HG02981 (cell line): ENCODE measurements around the gene CAD.
A peak's percentile ranks its signal among the peaks of the same experiment; 100 is the strongest.
"Not testable (repeated sequence)": the region's sequence is repeated elsewhere in the genome, so short reads cannot be mapped to it uniquely, and the experiment has no call there.

Source experiments
- ATAC-seq: cut with Tn5 transposase; IDR thresholded peaks from one replicate; pipeline ENCODE4 v1.9.1; 2021; ENCODE audit warnings: mild to moderate bottlenecking, moderate library complexity; ENCODE audit not compliant: unreplicated experiment

Gene CAD

DNA sequence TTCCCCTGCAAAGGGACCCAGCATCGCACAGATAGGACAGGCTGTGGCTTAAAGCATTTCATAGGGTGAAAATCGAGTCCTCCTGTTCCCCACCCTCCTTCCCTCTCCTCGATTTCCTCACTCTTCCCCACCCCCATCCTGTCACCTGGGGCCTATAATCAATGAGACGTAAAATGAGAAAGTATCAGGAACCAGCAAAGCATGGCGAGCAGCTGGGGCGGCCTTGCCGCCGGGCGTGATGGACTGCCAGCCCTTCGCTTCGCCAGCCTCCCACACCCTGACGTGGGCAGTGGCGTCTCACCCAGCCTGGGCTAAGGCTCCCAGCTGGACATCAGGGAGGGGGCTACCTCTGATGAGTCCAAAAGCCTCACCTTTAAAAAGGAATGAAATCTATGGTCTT lies 34.6 kb downstream of the CAD start:
- no peak for ATAC-seq

- no peak for ATAC-seq
Measured at GRCh38 chr2:27255187-27255586, 38.0 kb downstream of the CAD start.

GRCh38 chr2:27255660-27256059 lies 38.5 kb downstream of the CAD start:
- no peak for ATAC-seq

DNA sequence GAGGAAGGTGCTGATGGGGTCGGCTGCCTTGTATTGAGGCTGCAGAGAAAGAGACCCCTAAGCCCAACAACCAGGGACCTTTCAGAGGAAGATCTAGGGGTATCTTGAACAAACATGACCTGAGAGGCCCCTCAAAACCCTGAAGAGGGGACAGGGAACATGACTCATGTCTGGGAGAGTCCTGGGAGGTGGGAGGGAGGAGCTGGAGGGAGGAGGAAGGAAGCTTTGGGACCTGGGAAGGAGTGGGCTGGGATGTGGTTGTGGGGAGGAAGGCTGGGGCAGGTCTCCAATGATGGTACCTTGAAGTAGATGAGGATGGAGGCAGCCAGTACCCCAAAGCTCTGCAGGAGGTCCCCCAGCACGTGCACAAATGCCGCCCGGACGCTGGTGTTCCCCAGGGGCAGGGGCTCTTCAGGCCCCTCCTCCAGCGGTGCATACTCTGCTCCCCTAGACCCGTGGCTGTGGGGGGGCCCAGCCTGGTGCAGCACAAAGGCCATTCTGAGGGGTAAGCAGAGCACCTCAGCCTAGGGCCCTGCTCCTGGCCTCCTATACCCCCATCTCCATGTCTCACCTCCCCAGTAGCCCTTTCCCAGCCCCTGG lies 39.8 kb downstream of the CAD start:
- no peak for ATAC-seq

GRCh38 chr2:27258051-27258450 lies 40.9 kb downstream of the CAD start:
- no peak for ATAC-seq

- no peak for ATAC-seq
Measured at GRCh38 chr2:27261241-27261925, 44.2 kb downstream of the CAD start.

DNA sequence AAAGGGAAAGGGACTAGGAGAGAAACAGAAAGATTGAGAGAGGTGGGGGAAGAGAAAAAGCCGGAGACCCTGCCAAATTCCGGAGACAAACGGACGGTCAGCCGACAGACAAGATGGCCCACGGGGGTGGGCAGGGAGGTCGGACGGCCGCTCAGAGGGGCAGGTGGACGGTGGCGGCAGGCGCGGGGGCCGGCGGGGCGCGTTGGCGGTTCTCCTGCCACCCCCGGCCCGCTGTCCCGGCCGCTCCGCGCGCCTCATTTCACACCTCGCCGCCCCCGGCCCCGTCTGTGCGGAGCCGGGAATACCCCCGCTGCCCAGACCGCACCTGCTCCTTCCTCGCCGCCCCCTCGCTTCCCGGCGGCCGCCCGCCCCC lies 44.7 kb downstream of the CAD start:
- no peak for ATAC-seq

- no peak for ATAC-seq
Measured at GRCh38 chr2:27262379-27263286, 45.5 kb downstream of the CAD start, which contains the start of gene SLC30A3. Gene SLC30A3 (minus strand): TSS chr2:27263047. CDS start chr2:27262906, 141 bp downstream.

- ATAC-seq, result no peak
Measured at GRCh38 chr2:27263287-27264252, 46.4 kb downstream of the CAD start.

DNA sequence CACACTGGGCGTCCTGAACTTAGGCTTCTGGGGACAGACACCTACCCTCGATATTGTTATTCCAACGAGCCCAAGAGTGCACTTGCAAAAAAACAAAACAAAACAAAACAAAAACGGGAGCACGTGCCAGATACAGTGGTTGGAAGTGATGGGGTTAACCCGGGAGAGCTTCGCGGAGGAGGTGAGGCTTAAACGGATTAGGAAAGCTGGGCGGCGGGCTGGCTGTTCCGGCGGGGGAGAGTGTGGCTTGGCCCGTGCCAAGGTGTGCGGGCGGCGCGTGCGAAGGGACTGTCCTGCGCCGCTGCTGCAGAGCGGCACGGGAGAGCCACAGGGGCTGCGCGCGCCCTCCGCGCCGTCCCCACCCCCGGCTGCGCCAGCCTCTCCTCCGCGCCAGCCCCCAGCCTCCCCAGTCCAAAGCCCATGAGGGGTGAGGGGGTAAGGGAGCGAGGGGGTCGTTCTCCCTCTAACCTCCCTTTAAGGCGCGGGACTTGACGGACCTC lies 47.1 kb downstream of the CAD start:
- ATAC-seq, result no peak

- ATAC-seq, result peak; percentile 40
Measured at GRCh38 chr2:27264753-27265535, 47.8 kb downstream of the CAD start.

DNA sequence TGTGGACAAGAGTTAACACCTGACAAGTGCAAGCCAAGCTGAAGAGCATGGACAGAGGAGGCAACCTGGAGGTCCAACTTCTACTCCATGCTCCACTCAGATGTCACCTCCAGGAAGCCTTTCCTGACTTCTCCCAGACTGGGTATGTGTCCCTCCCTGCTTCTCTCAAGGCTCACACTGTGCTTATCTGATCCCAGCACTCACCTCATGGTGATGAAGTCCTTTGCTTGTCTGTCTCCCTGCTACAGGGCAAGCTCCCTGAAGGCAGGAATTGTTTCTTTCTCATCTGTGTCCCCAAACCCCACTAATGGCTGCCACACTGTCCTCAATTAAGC lies 48.3 kb downstream of the CAD start:
- ATAC-seq, result no peak

DNA sequence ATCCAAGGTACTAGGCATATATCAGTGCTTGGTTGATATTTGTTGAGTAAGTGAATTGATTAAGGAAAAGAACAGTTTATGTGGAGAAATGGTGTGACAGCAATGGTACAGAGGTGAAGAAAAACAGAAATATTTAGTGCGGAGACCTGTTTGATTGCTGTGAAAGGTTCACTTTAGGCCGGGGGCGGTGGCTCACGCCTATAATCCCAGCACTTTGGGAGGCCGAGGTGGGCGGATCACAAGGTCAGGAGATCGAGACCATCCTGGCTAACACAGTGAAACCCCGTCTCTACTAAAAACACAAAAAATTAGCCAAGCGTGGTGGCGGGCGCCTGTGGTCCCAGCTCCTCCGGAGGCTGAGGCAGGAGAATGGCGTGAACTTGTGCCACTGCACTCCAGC lies 51.1 kb downstream of the CAD start:
- ATAC-seq, result not testable (repeated sequence)

DNA sequence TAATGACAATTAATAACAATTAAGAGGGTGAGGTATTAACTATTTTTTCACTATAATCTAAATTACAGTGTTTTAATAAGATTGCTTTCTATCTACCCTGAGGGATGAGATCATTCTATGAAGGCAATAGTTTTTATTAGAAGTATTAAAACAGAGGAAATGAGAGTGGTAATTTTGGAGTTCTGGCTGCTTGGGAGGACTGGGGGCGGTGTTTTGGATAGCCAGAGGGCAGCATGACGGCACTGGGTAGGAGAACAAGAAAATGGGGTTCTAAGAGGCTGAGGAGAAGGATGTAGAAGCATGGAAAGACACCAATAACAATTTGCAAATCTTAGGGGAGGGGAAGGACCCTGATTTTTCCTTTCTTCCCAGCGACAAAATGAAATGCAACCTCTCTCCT lies 53.0 kb downstream of the CAD start:
- no peak for ATAC-seq

GRCh38 chr2:27270670-27271069 lies 53.5 kb downstream of the CAD start:
- no peak for ATAC-seq

GRCh38 chr2:27271631-27272340 lies 54.6 kb downstream of the CAD start:
- no peak for ATAC-seq

DNA sequence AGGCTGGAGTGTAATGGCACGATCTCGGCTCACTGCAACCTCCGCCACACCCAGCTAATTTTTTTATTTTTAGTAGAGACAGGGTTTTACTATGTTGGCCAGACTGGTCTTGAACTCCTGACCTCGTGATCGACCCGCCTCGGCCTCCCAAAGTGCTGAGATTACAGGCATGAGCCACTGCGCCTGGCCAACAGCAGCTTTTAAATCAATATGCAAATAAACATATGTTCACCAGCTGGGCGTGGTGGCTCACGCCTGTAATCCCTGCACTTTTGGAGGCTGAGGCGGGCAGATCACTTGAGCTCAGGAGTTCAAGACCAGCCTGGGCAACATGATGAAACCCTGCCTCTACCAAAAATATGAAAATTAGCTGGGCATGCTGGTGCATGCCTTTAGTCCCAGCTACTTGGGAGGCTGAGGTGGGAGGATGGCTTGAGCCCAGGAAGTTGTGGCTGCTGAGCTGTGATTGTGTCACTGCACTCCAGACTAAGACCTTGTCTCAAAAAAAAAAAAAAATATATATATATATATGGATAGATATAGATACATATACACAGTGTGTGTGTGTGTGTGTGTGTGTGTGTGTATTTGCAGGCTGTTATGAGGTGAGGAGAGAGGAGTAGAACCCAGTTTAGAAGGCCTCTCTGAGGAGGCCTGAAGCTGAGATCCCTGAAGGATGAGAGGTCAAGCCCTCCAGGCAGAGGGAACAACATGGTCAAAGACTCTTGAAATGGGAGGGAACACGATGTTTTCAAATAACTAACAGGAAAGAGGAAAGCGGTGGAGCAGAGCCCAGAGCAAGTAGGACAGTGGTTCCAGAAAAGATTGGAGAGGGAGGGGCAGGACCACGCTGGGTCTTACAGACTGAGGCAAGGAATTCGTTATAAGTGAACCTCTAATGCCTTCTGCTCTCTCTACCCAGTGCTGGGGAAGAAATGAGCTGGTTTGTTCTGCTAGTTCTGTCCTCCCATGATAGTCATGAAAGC lies 55.7 kb downstream of the CAD start:
- not testable (repeated sequence) for ATAC-seq
